Measurements from ENCODE around the gene PRIMPOL.

PRIMPOL gene

DNA sequence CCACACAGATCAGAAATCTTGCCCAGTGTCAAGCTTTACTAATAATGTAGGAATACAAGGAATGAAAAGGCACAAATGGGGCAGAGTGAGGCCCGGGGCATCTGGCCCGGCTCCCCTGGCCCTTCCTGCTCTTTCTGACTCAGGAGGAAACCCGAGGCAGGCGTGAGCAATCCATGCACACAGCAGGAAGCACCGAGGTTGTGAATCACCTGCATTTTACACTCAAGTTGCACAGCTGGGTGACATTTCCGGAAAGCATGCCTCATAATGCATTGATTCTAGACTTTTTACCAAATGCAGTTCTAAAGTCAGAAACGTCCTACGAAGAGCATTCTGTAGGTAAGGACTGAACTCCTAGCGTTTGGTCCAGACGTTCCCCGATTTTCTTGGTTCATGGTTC lies 38.9 kb downstream of the PRIMPOL start:
- Histone ChIP-seq H3K27ac (ENCODE audit: poor library complexity, severe bottlenecking) (peak overlapping the region; percentile 92), H3K4me3 (ENCODE audit: severe bottlenecking) (no peak overlapping the region), H3K4me1 (ENCODE audit: insufficient read depth, poor library complexity, severe bottlenecking) (peaks cover 14% of the 10 kb centered on the region), H3K27me3 (ENCODE audit: insufficient read depth, poor library complexity, severe bottlenecking) (no peaks in the 10 kb centered on the region), H3K9me3 (ENCODE audit: severe bottlenecking) (no peaks in the 10 kb centered on the region), H3K36me3 (ENCODE audit: low read depth) (peaks cover 52% of the 10 kb centered on the region)
- ATAC-seq (ENCODE audit: low read depth), result peak; percentile 100
- TF ChIP-seq, protein P1, sequence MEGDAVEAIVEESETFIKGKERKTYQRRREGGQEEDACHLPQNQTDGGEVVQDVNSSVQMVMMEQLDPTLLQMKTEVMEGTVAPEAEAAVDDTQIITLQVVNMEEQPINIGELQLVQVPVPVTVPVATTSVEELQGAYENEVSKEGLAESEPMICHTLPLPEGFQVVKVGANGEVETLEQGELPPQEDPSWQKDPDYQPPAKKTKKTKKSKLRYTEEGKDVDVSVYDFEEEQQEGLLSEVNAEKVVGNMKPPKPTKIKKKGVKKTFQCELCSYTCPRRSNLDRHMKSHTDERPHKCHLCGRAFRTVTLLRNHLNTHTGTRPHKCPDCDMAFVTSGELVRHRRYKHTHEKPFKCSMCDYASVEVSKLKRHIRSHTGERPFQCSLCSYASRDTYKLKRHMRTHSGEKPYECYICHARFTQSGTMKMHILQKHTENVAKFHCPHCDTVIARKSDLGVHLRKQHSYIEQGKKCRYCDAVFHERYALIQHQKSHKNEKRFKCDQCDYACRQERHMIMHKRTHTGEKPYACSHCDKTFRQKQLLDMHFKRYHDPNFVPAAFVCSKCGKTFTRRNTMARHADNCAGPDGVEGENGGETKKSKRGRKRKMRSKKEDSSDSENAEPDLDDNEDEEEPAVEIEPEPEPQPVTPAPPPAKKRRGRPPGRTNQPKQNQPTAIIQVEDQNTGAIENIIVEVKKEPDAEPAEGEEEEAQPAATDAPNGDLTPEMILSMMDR (IDR thresholded peaks at IDR 0.05; ENCODE audit: poor library complexity, severe bottlenecking), result no peak
- DNase-seq (ENCODE audit: low spot score), result peak; percentile 93

GRCh38 chr4:184689681-184690080 lies 40.1 kb downstream of the PRIMPOL start:
- Histone ChIP-seq H3K4me3 (ENCODE audit: severe bottlenecking) (no peak overlapping the region), H3K4me1 (ENCODE audit: insufficient read depth, poor library complexity, severe bottlenecking) (peaks cover 14% of the 10 kb centered on the region), H3K27me3 (ENCODE audit: insufficient read depth, poor library complexity, severe bottlenecking) (no peaks in the 10 kb centered on the region), H3K27ac (ENCODE audit: poor library complexity, severe bottlenecking) (peak overlapping the region; percentile 92), H3K36me3 (ENCODE audit: low read depth) (peaks cover 64% of the 10 kb centered on the region), H3K9me3 (ENCODE audit: severe bottlenecking) (no peaks in the 10 kb centered on the region)
- TF ChIP-seq, protein P1 (IDR thresholded peaks at IDR 0.05; ENCODE audit: poor library complexity, severe bottlenecking), result no peak
- ATAC-seq (ENCODE audit: low read depth) (no peak), DNase-seq (ENCODE audit: low spot score) (no peak)

DNA sequence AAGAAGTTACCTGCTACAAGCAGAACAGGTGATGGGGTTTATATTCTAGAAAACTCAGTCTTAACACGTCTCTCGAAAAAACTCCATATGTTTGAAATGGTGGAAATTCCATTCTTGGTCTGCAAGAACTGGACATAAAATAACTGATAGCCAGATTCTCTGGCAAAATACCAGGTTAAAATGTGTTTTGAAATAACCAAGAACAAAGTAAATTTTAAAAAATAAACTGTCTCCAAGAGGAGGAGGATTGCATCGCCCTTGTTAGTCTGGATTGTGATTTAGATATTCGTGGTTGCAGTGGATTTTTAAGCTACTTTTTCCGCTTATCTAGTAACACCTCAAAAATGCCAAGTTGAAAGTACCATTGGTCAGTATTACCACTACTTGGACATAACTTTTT lies 43.5 kb downstream of the PRIMPOL start:
- TF ChIP-seq, protein P1 (IDR thresholded peaks at IDR 0.05; ENCODE audit: poor library complexity, severe bottlenecking), result no peak
- H3K36me3 ChIP-seq (ENCODE audit: low read depth), result peaks cover 78% of the 10 kb centered on the region
- no peak for ATAC-seq (ENCODE audit: low read depth)

GRCh38 chr4:184694412-184694956 lies 44.9 kb downstream of the PRIMPOL start:
- H3K9me3 ChIP-seq (ENCODE audit: severe bottlenecking), result no peaks in the 10 kb centered on the region
- H3K27ac ChIP-seq (ENCODE audit: poor library complexity, severe bottlenecking), result peak overlapping the region; percentile 70
- TF ChIP-seq, protein P1 (IDR thresholded peaks at IDR 0.05; ENCODE audit: poor library complexity, severe bottlenecking), result no peak
- no peak for ATAC-seq (ENCODE audit: low read depth)
- H3K4me3 ChIP-seq (ENCODE audit: severe bottlenecking), result no peak overlapping the region
- H3K27me3 ChIP-seq (ENCODE audit: insufficient read depth, poor library complexity, severe bottlenecking), result no peaks in the 10 kb centered on the region
- peaks cover 77% of the 10 kb centered on the region for H3K36me3 ChIP-seq (ENCODE audit: low read depth)
- H3K4me1 ChIP-seq (ENCODE audit: insufficient read depth, poor library complexity, severe bottlenecking), result peaks cover 17% of the 10 kb centered on the region
- DNase-seq (ENCODE audit: low spot score), result no peak

More for the DNA sequence above, 43.5 kb downstream of the PRIMPOL start:
- H3K27ac ChIP-seq (ENCODE audit: poor library complexity, severe bottlenecking), result no peak overlapping the region
- H3K4me1 ChIP-seq (ENCODE audit: insufficient read depth, poor library complexity, severe bottlenecking), result peaks cover 26% of the 10 kb centered on the region
- H3K4me3 ChIP-seq (ENCODE audit: severe bottlenecking), result no peak overlapping the region
- no peak for DNase-seq (ENCODE audit: low spot score)
- no peaks in the 10 kb centered on the region for H3K27me3 ChIP-seq (ENCODE audit: insufficient read depth, poor library complexity, severe bottlenecking)
- no peaks in the 10 kb centered on the region for H3K9me3 ChIP-seq (ENCODE audit: severe bottlenecking)

DNA sequence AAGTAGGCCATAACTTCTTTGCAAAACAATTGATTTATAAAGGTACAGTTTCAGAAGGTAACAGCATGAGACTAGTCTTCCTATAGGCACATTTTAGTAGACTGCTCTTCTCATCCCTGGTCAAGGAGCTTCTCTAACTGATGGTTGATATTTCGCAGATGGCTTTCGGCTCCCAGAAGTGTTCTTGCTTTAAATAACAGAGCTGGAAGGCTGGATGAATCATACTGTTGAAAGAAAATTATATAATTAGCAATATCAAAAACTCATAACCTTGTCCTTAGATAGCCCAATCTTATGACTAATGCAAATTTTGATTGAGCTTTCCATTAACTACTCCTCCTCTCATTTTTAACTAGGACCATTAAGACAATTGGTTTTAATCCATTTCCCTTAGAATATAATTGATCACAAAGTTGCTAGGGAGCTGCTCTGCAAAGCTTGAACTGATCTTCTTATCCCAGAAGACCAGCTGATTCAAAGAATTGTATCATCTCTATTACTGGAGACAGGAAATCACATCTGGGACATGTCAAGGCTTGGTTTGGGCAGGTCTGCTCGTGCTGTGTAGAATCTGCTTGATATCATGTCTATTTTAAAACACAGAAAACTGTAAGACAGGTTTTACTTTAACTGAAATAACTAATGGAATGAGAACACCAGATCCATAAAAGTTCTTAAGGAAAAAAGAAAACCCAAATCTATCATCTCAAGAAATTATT lies 45.8 kb downstream of the PRIMPOL start:
- H3K27me3 ChIP-seq (ENCODE audit: insufficient read depth, poor library complexity, severe bottlenecking), result no peaks in the 10 kb centered on the region
- peak; percentile 90 for ATAC-seq (ENCODE audit: low read depth)
- peaks cover 73% of the 10 kb centered on the region for H3K36me3 ChIP-seq (ENCODE audit: low read depth)
- peak overlapping the region; percentile 70 for H3K27ac ChIP-seq (ENCODE audit: poor library complexity, severe bottlenecking)
- peaks cover 17% of the 10 kb centered on the region for H3K4me1 ChIP-seq (ENCODE audit: insufficient read depth, poor library complexity, severe bottlenecking)
- H3K9me3 ChIP-seq (ENCODE audit: severe bottlenecking), result no peaks in the 10 kb centered on the region
- H3K4me3 ChIP-seq (ENCODE audit: severe bottlenecking), result no peak overlapping the region
- TF ChIP-seq, protein P1 (IDR thresholded peaks at IDR 0.05; ENCODE audit: poor library complexity, severe bottlenecking), result no peak
- DNase-seq (ENCODE audit: low spot score), result no peak

All from RWPE2 (cell line).